ENCODE measurements around the gene GPX6.
"Not testable (repeated sequence)": the region's sequence is repeated elsewhere in the genome, so short reads cannot be mapped to it uniquely, and the experiment has no call there.

Gene GPX6

GRCh38 chr6:28523241-28523622 is 7.6 kb upstream of the GPX6 start:
- no peak for DNase-seq

- no peak for DNase-seq
Observed at GRCh38 chr6:28522594-28523240, 7.1 kb upstream of the GPX6 start.

- DNase-seq: no peak
Observed at GRCh38 chr6:28517964-28518363, 2.4 kb upstream of the GPX6 start.

- DNase-seq: not testable (repeated sequence)
Observed at GRCh38 chr6:28512387-28512786, 3.2 kb downstream of the GPX6 start.

- no peak for DNase-seq
Observed at GRCh38 chr6:28511628-28512300, 3.8 kb downstream of the GPX6 start.

GRCh38 chr6:28506807-28507475 is 8.7 kb downstream of the GPX6 start:
- DNase-seq: no peak

GRCh38 chr6:28505733-28506132 is 9.9 kb downstream of the GPX6 start:
- DNase-seq: no peak

GRCh38 chr6:28502709-28503305 is 12.8 kb downstream of the GPX6 start:
- not testable (repeated sequence) for DNase-seq

- DNase-seq: not testable (repeated sequence)
Observed at GRCh38 chr6:28502136-28502535, 13.5 kb downstream of the GPX6 start.

- no peak for DNase-seq
Observed at GRCh38 chr6:28501259-28501658, 14.3 kb downstream of the GPX6 start.

GRCh38 chr6:28497893-28498292 is 17.7 kb downstream of the GPX6 start:
- no peak for DNase-seq

GRCh38 chr6:28497306-28497705 is 18.3 kb downstream of the GPX6 start:
- DNase-seq: no peak

GRCh38 chr6:28496099-28496779 is 19.4 kb downstream of the GPX6 start:
- DNase-seq: peak; percentile 16

- no peak for DNase-seq
Observed at GRCh38 chr6:28491984-28492317, 23.6 kb downstream of the GPX6 start.

GRCh38 chr6:28490205-28490890 is 25.2 kb downstream of the GPX6 start:
- DNase-seq: no peak

GRCh38 chr6:28489366-28490204 is 26.0 kb downstream of the GPX6 start:
- DNase-seq: no peak

- DNase-seq: peak; percentile 22
Observed at GRCh38 chr6:28488916-28489365, 26.7 kb downstream of the GPX6 start.

GRCh38 chr6:28486988-28487742 is 28.4 kb downstream of the GPX6 start:
- DNase-seq: no peak

- no peak for DNase-seq
Observed at GRCh38 chr6:28486533-28486932, 29.1 kb downstream of the GPX6 start.

- no peak for DNase-seq
Observed at GRCh38 chr6:28485482-28485881, 30.1 kb downstream of the GPX6 start.

Data from NCI-H2171 treated with DMSO at 0.1 percent for 48 hours (cell line).